Measurements from ENCODE around the gene MTAP. TPM values are rescaled to one million over a fixed set of nuclear protein-coding genes. Genes with fewer than 3 reads are reported as not detected.
"Not testable (repeated sequence)": the region's sequence is repeated elsewhere in the genome, so short reads cannot be mapped to it uniquely, and the experiment has no call there.

MTAP gene
- total RNA-seq, 1 donor = 14.0 TPM

- DNase-seq (ENCODE audit: low read depth in 2 of 3, low spot score in 2 of 3) = no peak
Measured at GRCh38 chr9:21904776-21905175, 102.3 kb downstream of the MTAP start.

GRCh38 chr9:21906213-21906612 lies 103.8 kb downstream of the MTAP start:
- DNase-seq (ENCODE audit: low read depth in 2 of 3, low spot score in 2 of 3) = no peak

- no peak for DNase-seq (ENCODE audit: low read depth in 2 of 3, low spot score in 2 of 3)
Measured at GRCh38 chr9:21906881-21907280, 104.4 kb downstream of the MTAP start.

GRCh38 chr9:21919377-21920362 lies 117.2 kb downstream of the MTAP start:
- peak in 2 of 3 donors; percentile 14 to 49 for DNase-seq (ENCODE audit: low read depth in 2 of 3, low spot score in 2 of 3)

GRCh38 chr9:21923694-21924093 lies 121.3 kb downstream of the MTAP start:
- no peak for DNase-seq (ENCODE audit: low read depth in 2 of 3, low spot score in 2 of 3)

GRCh38 chr9:21927752-21928151 lies 125.3 kb downstream of the MTAP start:
- DNase-seq (ENCODE audit: low read depth in 2 of 3, low spot score in 2 of 3) = no peak

GRCh38 chr9:21931428-21931827 lies 129.0 kb downstream of the MTAP start:
- DNase-seq (ENCODE audit: low read depth in 2 of 3, low spot score in 2 of 3) = no peak

- no peak for DNase-seq (ENCODE audit: low read depth in 2 of 3, low spot score in 2 of 3)
Measured at GRCh38 chr9:21933281-21933680, 130.8 kb downstream of the MTAP start.

GRCh38 chr9:21933865-21934264 lies 131.4 kb downstream of the MTAP start:
- no peak for DNase-seq (ENCODE audit: low read depth in 2 of 3, low spot score in 2 of 3)

GRCh38 chr9:21935631-21936030 lies 133.2 kb downstream of the MTAP start:
- DNase-seq (ENCODE audit: low read depth in 2 of 3, low spot score in 2 of 3) = no peak

GRCh38 chr9:21936161-21936560 lies 133.7 kb downstream of the MTAP start:
- DNase-seq (ENCODE audit: low read depth in 2 of 3, low spot score in 2 of 3) = no peak

- no peak for DNase-seq (ENCODE audit: low read depth in 2 of 3, low spot score in 2 of 3)
Measured at GRCh38 chr9:21941337-21941995, 139.0 kb downstream of the MTAP start.

GRCh38 chr9:21943464-21943863 lies 141.0 kb downstream of the MTAP start:
- DNase-seq (ENCODE audit: low read depth in 2 of 3, low spot score in 2 of 3) = no peak

GRCh38 chr9:21945606-21946005 lies 143.2 kb downstream of the MTAP start:
- no peak for DNase-seq (ENCODE audit: low read depth in 2 of 3, low spot score in 2 of 3)

GRCh38 chr9:21958833-21959232 lies 156.4 kb downstream of the MTAP start:
- no peak for DNase-seq (ENCODE audit: low read depth in 2 of 3, low spot score in 2 of 3)

GRCh38 chr9:21959268-21959667 lies 156.8 kb downstream of the MTAP start:
- DNase-seq (ENCODE audit: low read depth in 2 of 3, low spot score in 2 of 3) = not testable (repeated sequence)

GRCh38 chr9:21961569-21961968 lies 159.1 kb downstream of the MTAP start:
- no peak for DNase-seq (ENCODE audit: low read depth in 2 of 3, low spot score in 2 of 3)

GRCh38 chr9:21964925-21965385 lies 162.5 kb downstream of the MTAP start:
- peak in 2 of 3 donors; percentile 69 to 77 for DNase-seq (ENCODE audit: low read depth in 2 of 3, low spot score in 2 of 3)

- peak in 2 of 3 donors; percentile 55 to 72 for DNase-seq (ENCODE audit: low read depth in 2 of 3, low spot score in 2 of 3)
Measured at GRCh38 chr9:21965401-21965951, 163.0 kb downstream of the MTAP start.

- DNase-seq (ENCODE audit: low read depth in 2 of 3, low spot score in 2 of 3) = no peak
Measured at GRCh38 chr9:21966140-21966851, 163.9 kb downstream of the MTAP start.

GRCh38 chr9:21967169-21967568 lies 164.7 kb downstream of the MTAP start:
- no peak for DNase-seq (ENCODE audit: low read depth in 2 of 3, low spot score in 2 of 3)

Data from hematopoietic multipotent progenitor cell (in vitro differentiated cells).